Measurements from ENCODE around the gene FBXW7. TPM values are rescaled to one million over a fixed set of nuclear protein-coding genes. Genes with fewer than 3 reads are reported as not detected.

FBXW7 gene
- total and polyA plus RNA-seq, 4 donors, result 7.6 to 82.1 (median 20.6) TPM

GRCh38 chr4:152486429-152487389, 49.2 kb downstream of the FBXW7 start:
- Histone ChIP-seq H3K27me3 (ENCODE audit: control insufficient read depth in 3 of 3, insufficient read depth in 3 of 3, low read length in 2 of 3) (no peaks in the 10 kb centered on the region), H3K9me3 (ENCODE audit: control insufficient read depth in 4 of 4, insufficient read depth in 3 of 4, low read length in 3 of 4) (no peaks in the 10 kb centered on the region), H3K27ac (ENCODE audit: low read depth in 1 of 2, low read length in 1 of 2) (no peak overlapping the region), H3K4me3 (no peak overlapping the region), H3K36me3 (ENCODE audit: control insufficient read depth in 4 of 4, insufficient read depth in 4 of 4, low read length in 4 of 4) (no peaks in the 10 kb centered on the region), H3K4me1 (ENCODE audit: control insufficient read depth in 5 of 5, insufficient read depth in 5 of 5, low read length in 5 of 5) (peaks cover 0 to 7% (median 3%) of the 10 kb centered on the region in 5 donors), H3K9ac (ENCODE audit: insufficient read depth in 1 of 2, low read length in 2 of 2) (no peak overlapping the region)
- DNase-seq (no peak), ATAC-seq (ENCODE audit: insufficient read depth, low FRiP score) (no peak)
- TF ChIP-seq CTCF (IDR thresholded peaks at IDR 0.05; ENCODE audit: control extremely low read depth, extremely low read depth), result no peak
- WGBS, 2 donors, result 81 to 87% methylated on average over 7 of the region's 7 CpGs

- H3K9ac ChIP-seq (ENCODE audit: insufficient read depth in 1 of 2, low read length in 2 of 2), result no peak overlapping the region
- H3K36me3 ChIP-seq (ENCODE audit: control insufficient read depth in 4 of 4, insufficient read depth in 4 of 4, low read length in 4 of 4), result peaks cover 0 to 6% (median 0%) of the 10 kb centered on the region in 4 donors
- no peaks in the 10 kb centered on the region for H3K9me3 ChIP-seq (ENCODE audit: control insufficient read depth in 4 of 4, insufficient read depth in 3 of 4, low read length in 3 of 4)
- H3K27ac ChIP-seq (ENCODE audit: low read depth in 1 of 2, low read length in 1 of 2), result no peak overlapping the region
- no peak overlapping the region for H3K4me3 ChIP-seq
- 63 to 84% methylated on average over 6 of the region's 6 CpGs for WGBS, 2 donors
- ATAC-seq (ENCODE audit: insufficient read depth, low FRiP score) (no peak), DNase-seq (peak in 2 of 3 donors; percentile 39 to 55)
- no peaks in the 10 kb centered on the region for H3K27me3 ChIP-seq (ENCODE audit: control insufficient read depth in 3 of 3, insufficient read depth in 3 of 3, low read length in 2 of 3)
- no peak for TF ChIP-seq CTCF (IDR thresholded peaks at IDR 0.05; ENCODE audit: control extremely low read depth, extremely low read depth)
- H3K4me1 ChIP-seq (ENCODE audit: control insufficient read depth in 5 of 5, insufficient read depth in 5 of 5, low read length in 5 of 5), result peaks cover 0 to 7% (median 0%) of the 10 kb centered on the region in 5 donors
These were observed 50.1 kb downstream of the FBXW7 start for GRCh38 chr4:152485726-152486276.

- no peak for ATAC-seq (ENCODE audit: insufficient read depth, low FRiP score)
- no peak for DNase-seq
- no peak overlapping the region for H3K27ac ChIP-seq (ENCODE audit: low read depth in 1 of 2, low read length in 1 of 2)
- no peak overlapping the region for H3K9ac ChIP-seq (ENCODE audit: insufficient read depth in 1 of 2, low read length in 2 of 2)
- peaks cover 0 to 6% (median 0%) of the 10 kb centered on the region in 4 donors for H3K36me3 ChIP-seq (ENCODE audit: control insufficient read depth in 4 of 4, insufficient read depth in 4 of 4, low read length in 4 of 4)
- 92 to 94% methylated on average over 2 of the region's 2 CpGs for WGBS, 2 donors
- peaks cover 0 to 12% (median 3%) of the 10 kb centered on the region in 5 donors for H3K4me1 ChIP-seq (ENCODE audit: control insufficient read depth in 5 of 5, insufficient read depth in 5 of 5, low read length in 5 of 5)
- H3K9me3 ChIP-seq (ENCODE audit: control insufficient read depth in 4 of 4, insufficient read depth in 3 of 4, low read length in 3 of 4), result no peaks in the 10 kb centered on the region
- no peaks in the 10 kb centered on the region for H3K27me3 ChIP-seq (ENCODE audit: control insufficient read depth in 3 of 3, insufficient read depth in 3 of 3, low read length in 2 of 3)
- TF ChIP-seq CTCF (IDR thresholded peaks at IDR 0.05; ENCODE audit: control extremely low read depth, extremely low read depth), result no peak
- no peak overlapping the region for H3K4me3 ChIP-seq
These were observed 53.7 kb downstream of the FBXW7 start for GRCh38 chr4:152482211-152482610.

Data from lung (tissue), 12 donors.